Calu3 (cell line): ENCODE data around the gene AEBP2. TPM values are rescaled to one million over a fixed set of nuclear protein-coding genes. Genes with fewer than 3 reads are reported as not detected.

Source experiments
- BruUV-seq: library from RNA; stranded (reverse); fragments of 400-500 nt; replicated peaks from 2 replicates; lab custom pipeline; 2021; lab: Mats Ljungman, UMichigan
- CTCF ChIA-PET: fragments of 300-600 bp; sonication (Branson Sonifier 250); formaldehyde crosslinking; loops from one replicate; lab custom pipeline; 2022; ENCODE audit warnings: antibody characterized with exemption; lab: Charles Lee
- DNase-seq: peaks from one replicate; pipeline ENCODE4 v3.0.0; 2022
- H3K27ac Mint-ChIP-seq: one replicate; pipeline ENCODE4 v1.8.0; 2022; ENCODE audit warnings: mixed read lengths; ENCODE audit not compliant: unreplicated experiment
- H3K27me3 Mint-ChIP-seq: one replicate; pipeline ENCODE4 v1.8.0; 2022; ENCODE audit warnings: mixed read lengths; ENCODE audit not compliant: unreplicated experiment
- H3K36me3 Mint-ChIP-seq: one replicate; pipeline ENCODE4 v1.8.0; 2022; ENCODE audit warnings: mild to moderate bottlenecking, moderate library complexity, mixed read lengths; ENCODE audit not compliant: insufficient read depth, unreplicated experiment
- H3K4me1 Mint-ChIP-seq: one replicate; pipeline ENCODE4 v1.8.0; 2022; ENCODE audit warnings: mild to moderate bottlenecking, low read depth, mixed read lengths; ENCODE audit not compliant: unreplicated experiment
- H3K4me3 Mint-ChIP-seq: one replicate; pipeline ENCODE4 v1.8.0; 2022; ENCODE audit warnings: mild to moderate bottlenecking, low read depth, moderate library complexity, mixed read lengths; ENCODE audit not compliant: unreplicated experiment
- H3K9me3 Mint-ChIP-seq: one replicate; pipeline ENCODE4 v1.8.0; 2022; ENCODE audit warnings: low read depth, mixed read lengths; ENCODE audit not compliant: unreplicated experiment
- CTCF ChIP-seq: fragments of 200-600 bp; IDR thresholded peaks from one replicate; pipeline ENCODE4 v1.8.0; 2022; ENCODE audit warnings: antibody characterized with exemption; ENCODE audit not compliant: unreplicated experiment
- intact Hi-C: fragments of 100-400 bp; cut with micrococcal nuclease; formaldehyde crosslinking; loops from one replicate; pipeline ENCODE4 v1.10.0; 2022; ENCODE audit not compliant: unreplicated experiment
- total RNA-seq: library from RNA; stranded (reverse); gene quantifications from 2 replicates; pipeline ENCODE4 v1.2.3, GENCODE V29; 2022

AEBP2 gene
- total RNA-seq, 1 experiment from 2014 or later: 53.6 TPM

- Mint-ChIP-seq H3K9me3 (no peaks in the 10 kb centered on the region), H3K36me3 (no peaks in the 10 kb centered on the region), H3K4me3 (no peak overlapping the region), H3K27me3 (no peaks in the 10 kb centered on the region), H3K4me1 (no peaks in the 10 kb centered on the region), H3K27ac (no peak overlapping the region)
- no peak for TF ChIP-seq CTCF
- no TSS peak for BruUV-seq
- intact Hi-C loops: no loop called here
- CTCF ChIA-PET: interaction anchor here (0.6 kb wide), 1 partner anchor 1389 kb away, joined by 3 read pairs; no protein-coding TSS in a partner anchor
- DNase-seq: no peak
These were observed 122.2 kb downstream of the AEBP2 start for GRCh38 chr12:19561411-19561961.
